ENCODE data around the gene CIAO1.
"Not testable (repeated sequence)": the region's sequence is repeated elsewhere in the genome, so short reads cannot be mapped to it uniquely, and the experiment has no call there.

CIAO1 gene

DNA sequence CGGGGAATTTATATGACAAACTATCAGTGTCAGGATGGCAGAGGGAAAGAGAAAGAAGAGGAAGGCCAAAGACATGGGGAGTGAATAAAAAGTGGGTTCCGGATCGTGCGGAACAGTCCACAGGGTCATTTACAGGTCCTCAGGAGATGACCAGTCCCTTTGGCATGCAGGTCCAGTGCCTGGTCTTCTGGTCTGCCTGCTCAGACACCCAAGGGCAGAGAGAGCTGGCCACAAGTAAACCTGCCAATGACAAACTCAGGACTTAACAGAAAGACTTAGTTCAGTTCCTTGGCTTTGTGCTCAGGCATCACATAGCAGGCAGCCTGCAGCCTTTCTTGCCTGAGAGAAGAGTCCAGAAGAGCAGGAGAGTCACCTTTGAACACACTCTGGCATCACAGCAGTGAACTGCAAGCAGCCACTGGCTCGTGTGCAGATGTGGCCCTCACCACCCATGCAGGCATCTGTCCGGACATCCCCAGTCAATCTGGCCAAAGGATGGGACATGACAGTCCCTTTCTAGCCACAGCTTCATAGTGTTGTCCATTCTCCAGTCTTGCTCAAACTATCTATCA is 14.2 kb upstream of the CIAO1 start:
- no peak for DNase-seq

DNA sequence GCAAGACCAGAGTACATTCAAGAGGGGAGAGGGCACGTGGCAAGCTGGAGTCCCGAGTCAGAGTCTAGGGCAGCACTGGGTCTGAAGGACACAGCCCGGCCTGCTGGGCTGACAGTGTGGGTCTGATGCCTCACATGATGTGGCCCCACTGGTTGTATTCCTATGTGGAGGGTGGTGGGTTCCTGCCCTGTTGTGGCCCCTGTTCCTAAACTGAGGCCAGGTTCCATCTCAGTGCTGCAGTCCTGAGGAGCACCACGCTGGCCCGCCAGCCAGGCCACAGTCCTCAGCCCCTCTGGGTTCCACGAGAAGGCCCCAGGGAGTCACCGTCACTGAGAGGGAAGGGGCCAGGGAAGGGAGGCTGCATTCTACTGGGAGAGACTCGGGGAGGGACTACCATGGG is 13.5 kb upstream of the CIAO1 start:
- no peak for DNase-seq

DNA sequence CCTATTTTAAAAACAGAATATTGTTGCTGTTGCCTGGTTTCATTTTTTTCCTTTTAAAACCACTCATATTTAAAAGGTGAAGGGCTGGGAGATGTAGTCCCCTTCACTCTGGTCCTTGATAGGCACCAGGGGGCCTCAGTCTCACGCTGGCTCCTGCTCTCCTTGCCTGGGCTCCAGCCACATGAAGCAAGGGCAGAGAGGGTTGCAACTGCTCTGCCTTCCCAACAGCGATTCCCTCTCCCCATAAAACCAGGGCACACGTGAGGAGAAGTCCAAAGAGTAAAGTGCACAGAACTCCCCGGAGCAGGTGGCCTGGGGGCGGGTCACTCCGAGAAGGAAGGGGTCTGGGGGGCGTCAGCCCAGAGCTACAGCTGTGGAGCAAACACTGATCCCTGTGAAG is 13.0 kb upstream of the CIAO1 start:
- DNase-seq = no peak

DNA sequence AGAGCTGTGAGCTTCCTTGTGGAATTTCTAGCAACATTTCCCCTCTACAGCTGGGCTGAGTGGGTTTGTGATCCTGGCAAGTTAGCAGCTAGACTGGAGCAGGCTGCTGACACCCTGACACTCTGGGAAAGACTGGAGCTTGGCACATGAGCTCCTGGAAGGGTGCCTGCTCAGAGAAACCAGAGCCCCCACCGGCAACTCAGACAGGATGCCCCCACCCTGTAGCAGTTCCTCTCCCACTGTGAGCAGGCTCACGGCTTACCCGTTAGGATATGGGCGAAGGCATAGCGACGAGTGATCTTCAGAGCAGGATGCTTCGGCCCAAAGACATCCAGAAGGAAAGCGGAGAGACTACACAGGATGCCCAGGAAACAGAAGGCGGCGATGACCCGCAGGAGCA is 11.5 kb upstream of the CIAO1 start:
- no peak for DNase-seq

DNA sequence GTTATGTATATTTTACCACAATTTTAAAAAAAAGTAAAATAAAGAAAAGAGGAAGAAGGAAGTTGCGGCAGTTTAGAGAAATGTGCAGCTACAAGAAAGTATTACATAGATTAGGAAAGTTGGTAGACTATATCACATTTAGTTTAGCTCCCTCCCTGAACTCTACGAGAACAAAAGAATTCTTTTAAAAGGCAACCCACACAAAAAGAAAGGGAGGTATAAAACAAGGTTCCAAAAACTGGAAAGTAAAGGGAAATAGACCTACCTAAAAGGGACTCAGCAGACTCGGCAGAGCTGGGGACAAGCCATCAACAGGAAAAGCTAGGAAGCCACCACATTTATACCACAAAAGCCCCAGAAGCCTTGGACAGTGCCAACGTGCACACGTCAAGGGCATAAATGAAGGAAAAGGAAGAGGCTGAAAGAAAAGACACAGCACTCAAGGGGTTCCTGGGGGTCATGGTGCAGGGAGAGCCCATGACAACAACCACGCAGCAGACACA is 9.4 kb upstream of the CIAO1 start:
- DNase-seq = no peak

DNA sequence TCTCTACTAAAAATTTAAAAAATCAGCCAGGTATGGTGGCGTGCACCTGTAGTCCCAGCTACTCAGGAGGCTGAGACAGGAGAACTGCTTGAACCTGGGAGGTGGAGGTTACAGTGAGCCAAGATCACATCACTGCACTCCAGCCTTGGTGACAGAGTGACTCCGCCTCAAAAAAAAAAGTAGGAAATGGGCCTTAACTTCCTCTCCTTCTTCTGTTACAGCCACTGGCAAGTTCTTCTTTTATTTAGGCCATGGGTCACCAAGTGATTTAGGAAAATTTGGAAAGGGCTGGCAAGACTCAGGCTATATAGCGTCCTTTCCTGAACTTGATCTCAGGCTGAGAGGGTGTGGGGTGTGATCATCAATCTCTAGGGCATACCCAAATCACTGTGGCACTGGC is 8.3 kb upstream of the CIAO1 start:
- not testable (repeated sequence) for DNase-seq

DNA sequence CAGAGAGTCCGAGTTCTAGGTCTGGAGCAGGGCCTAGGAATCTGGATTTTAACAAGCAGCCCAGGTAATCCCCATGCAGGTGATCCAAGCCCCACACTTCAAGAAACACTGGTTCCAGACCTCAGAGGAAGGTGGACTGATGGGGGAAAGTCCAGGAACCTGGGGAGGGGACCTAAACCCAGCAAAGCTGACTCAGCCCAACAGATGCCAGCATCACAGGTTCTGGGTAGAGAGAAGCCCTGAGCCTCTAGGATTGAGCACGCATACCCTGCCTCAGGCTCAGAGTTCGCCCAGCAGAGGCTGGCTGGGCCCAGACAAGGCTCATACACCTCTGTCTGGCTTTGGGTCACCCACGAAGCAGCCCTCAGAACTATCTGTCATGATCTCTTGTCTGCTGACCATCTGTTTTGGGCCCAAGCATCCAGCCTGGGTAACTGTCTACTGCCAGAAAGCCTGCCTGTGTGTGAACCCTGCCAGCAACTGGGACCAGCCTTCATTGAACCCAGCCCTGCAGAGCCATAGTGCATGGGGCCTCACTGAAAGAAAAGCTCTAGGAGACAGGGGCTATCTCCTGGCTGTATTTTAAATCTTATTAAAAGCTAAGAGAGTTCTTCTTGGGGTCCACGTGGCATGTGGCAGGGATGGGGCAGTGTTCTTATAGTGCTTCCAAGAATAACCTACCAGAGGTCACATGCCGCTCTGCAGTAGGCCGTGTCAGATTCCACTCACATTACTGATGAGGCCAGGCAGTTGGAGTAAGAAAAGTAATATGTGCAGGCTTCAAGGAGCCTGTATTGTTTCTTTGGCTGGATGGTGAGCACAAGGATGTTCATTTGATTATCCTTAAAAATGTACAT is 7.6 kb upstream of the CIAO1 start:
- DNase-seq = no peak

DNA sequence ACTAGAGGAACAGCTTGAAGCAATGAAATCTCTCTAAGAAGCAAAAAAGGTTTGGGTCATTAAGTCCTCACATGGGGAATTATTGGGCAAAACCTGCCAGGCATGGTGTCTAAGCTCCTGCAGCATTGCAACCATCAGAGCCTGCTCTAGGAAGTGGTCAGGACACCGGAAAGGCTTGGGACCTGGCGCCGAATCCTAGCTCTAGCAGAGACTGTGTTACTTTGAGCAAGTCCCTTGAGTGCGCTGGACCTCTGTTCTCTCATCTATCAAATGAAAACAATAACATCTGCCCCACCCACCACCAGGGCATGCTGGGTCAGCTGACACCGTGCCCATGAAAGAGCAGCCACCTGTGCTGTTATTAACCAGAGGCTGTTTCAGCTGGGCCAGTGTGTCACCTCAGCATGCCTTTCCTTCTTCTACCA is 6.5 kb upstream of the CIAO1 start:
- no peak for DNase-seq

DNA sequence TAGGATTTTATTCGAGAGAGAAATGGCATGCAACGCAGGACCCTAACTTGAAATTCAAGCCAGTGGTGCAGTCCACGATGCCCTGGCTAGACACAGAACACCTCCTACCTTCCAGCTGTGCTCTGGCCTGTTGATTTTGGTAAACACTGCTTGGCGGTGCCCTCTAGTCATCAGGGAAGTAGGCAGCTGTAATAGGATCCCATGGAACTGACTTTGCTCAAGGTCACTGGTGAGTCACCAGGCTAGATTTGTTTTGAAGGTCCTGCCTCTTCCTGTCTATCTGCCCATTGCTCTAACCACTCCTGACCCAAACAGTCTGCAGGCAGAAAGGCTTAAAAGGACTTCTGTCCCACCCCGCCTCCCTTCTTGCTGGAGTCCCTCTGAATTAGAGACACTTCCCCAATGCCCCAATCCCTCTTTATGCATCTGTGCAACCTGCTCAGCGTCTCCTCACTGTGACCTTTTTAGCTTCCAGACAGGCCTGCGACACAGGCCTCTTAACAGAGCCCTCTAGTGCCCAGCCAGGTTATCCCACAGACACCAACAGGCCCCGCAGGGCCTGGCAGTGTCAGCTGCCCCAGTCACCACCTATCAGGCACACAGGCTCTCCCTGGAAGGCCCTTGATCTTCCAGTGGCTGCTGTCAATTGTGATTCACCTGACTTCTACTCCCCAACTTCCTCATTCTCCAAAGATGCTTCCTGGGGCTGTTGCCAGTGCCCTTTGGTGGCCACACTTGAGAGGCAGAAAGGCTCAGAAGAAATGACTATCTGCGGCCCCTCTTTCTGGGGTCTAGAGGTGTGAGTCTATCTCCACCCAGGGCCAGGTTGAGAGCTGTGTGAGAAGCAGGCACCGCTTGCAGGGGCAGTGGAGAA is 5.4 kb upstream of the CIAO1 start:
- DNase-seq = peak; percentile 34

DNA sequence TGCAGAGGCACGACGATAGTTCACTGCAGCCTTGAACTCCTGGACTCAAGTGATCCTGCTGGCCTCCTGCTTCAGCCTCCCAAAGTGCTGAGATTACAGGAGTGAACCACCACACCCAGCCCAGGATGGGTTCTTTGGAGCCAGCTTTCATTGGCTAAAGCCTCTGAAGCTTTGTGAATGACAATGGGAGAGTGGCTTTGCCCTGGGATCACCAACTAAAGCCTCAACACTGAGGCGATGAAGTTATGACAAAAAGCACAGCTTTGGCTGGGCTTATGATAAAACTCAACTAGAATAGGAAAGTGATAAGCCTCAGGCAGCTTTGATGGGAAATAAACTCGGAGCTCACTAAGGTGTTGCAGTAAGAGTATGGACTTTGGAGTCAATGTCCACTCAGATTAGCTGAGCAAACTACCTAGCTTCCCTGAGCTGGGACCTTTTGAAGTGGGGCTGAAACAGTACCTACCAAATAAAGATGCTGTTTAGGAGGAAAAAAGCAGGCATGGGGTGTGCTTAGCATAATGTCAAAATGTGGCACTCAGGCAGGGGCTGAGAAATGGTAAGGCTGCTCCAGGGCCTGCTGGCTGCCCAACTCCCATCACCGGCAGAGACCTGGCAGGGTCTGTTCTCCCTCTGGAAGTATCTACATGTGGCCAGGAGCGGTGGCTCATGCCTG is 4.6 kb upstream of the CIAO1 start:
- no peak for DNase-seq

DNA sequence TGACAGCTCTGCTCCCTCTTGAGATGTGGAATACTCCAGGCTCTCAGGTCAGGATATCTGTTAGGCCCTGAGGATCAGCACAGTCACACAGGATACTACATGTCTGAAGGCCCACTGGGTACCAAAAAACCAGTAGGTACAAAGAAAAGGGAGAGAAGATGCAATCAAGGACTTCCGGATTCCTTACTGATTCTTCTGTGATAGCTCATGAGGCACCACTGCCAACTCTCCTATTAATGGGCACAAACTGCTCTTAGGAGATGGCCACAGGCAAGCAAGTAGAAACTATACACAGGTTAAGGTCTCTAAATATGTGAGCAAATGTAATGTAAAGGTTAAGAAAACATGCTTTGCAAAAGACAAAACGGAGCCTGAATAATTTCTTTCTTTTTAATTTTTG is 3.7 kb upstream of the CIAO1 start:
- no peak for DNase-seq

DNA sequence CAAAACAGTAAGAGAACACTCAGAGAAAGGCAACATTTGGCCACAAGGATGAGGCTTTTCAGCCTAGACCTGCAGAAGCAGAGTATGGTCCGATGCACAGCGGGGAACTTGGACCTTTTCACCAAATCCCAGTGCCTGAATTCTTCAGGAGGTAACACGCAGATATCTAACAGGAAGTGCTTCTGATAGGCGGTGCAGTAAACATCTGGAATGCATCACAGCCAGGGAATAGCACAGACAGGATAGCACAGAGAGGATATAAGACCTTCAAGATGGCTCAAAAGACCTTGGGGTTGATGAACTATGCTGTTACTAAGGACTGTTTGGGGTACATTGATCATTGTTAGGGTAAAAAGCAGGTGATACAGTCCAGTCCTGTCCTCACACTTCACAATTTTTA is 1.9 kb upstream of the CIAO1 start:
- DNase-seq = no peak

DNA sequence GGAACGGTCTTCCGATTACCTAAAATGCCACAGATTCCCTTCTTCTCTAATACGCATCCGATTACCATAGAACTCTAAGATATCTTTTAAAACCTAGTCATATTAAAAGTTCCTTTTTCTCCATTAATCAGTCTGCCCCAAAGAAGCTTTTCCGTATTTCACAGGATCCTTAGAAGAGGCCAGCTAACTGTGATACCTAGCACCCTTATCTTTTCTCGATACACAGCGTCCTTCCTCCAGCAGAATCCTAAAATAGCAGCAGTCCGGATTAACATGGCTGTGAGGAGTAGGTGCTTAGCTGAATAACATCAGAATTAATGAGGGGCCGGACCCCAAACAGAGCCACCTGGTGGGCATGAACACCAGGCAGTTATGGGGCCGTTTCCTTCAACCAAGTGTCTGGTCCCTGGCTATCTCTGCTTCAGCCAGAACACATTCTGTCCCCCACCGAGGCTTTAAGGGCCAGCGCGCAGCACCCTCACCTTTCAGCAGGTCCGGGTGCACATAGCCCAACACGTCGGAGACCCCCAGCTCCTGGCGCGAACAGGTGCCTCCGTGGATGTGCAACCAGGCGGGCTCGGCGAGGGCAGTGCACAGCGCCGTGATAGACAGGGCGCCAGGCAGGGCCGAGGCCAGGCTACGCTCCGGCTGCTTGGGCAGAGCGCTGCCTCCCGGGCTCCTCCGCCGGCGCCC is 1.2 kb upstream of the CIAO1 start:
- peak; percentile 32 for DNase-seq

DNA sequence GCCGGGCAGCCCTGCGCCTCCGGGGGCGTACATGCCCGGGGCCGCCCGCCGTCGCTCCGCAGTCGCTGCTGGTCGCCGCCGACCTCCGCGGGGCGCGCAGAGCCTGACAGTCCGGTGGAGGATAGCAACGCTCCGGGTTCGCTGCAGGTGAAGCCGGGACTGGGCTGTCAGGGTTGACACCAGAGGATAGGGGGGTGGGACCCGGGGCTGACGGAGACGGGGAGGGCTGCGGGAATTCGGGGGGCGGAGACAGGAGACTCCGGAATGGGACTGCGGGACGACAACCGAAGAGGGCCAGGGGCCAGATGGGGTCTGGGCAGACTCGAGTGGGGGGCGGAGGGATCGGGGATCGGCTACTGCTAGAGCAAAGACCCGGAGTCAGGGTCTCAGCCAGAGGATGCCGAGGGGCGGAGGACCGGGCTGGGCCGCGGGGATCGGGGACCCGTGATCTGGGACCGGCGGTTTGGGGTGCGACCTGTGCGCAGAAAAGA is 631 bp upstream of the CIAO1 start:
- DNase-seq = peak; percentile 43

DNA sequence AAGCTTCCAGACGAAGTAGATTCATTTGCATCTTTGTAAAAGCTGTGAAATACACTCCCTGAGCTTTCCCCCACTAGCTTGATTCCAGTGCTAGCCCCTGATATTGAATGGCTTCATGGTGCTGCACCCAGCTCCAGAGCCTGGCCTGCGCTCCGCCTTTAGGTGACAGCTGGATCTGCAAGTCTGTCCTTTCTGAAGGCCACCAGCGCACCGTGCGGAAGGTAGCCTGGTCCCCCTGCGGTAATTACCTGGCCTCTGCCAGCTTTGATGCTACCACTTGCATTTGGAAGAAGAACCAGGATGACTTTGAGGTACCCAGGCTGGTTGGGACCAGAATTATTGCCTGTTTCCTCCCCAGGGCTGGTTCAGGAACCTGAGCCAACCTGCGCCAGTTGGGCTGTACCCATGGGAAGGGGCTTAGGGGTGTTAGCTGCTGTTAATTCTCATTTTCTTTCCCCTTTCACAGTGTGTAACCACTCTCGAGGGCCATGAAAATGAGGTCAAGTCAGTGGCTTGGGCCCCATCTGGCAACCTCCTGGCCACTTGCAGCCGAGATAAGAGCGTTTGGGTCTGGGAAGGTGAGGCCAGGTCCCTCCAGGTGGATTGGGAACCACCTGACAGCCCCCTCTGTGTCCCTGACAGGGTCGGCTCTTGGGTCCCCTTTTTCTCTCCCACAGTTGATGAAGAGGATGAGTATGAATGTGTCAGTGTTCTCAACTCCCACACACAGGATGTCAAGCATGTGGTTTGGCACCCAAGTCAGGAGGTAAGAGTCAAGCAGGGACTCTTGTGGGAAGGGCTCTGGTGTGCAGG is 1.3 kb downstream of the CIAO1 start:
- peak; percentile 49 for DNase-seq

DNA sequence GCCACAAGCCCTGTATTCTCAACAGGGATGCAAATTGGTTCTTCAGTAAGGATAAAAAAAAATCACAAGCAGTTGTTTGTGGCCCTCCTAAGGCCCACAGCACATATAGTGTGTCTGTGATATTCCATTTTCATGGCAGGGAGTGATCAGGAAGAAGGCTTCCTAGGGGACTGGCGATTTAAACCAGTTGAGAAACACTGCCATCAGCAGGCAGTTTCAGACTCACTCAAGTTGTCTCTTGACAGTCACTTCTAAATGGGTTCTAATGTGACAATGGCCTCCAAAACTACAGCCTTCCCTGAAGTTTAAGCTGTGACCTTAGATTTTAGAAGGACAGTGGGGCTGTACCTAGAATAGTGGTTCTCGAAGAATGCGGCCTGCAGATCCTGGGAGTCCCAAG is 6.0 kb downstream of the CIAO1 start:
- DNase-seq = no peak

DNA sequence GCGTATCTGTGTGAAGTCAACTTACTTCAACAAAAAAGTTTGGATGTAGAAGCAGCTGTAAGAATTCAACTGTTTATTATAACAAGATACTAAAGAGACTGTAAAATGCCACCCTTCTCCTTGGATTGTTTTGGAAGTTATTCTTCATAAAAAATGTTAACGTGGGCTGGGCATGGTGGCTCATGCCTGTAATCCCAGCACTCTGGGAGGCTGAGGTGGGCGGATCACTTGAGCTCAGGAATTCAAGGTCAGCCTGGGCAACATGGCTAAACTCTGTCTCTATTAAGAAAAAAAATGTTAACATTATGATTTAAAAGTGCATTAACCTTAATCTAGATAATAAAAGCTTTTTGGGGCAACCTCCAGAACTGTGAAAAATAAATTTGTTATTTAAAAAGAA is 7.7 kb downstream of the CIAO1 start:
- no peak for DNase-seq

DNA sequence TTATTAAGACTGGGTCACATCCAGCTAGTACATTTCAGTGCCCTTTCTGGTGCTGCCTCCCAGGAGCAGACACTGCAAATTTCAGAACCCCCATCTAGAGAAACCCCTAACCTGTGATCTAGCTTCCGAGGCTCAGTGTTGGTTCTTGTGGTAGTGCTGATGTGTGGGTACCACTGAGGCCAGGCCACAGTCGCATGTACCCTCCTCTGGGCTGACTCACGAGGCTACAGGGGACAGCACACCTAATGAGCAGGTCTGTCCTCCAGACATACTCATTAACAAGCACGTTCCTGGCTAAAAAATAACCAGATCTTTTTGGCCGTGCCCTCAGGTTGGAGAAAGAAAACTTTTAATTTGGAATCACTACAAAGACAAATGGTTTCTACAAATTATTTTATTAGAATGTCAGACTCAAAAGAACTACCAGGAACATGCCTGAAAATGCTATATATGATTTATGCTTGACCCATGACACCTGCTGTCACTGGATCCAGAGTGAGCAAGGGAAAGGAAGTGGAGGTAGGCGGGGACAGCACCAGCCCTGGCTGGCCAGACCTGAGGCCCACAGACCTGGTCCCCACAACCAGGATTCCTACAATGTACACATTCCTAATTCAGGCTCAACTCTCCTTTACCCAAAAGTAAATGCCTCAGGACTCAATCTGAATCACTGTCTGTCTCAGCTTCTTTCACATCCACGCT is 8.5 kb downstream of the CIAO1 start:
- no peak for DNase-seq

DNA sequence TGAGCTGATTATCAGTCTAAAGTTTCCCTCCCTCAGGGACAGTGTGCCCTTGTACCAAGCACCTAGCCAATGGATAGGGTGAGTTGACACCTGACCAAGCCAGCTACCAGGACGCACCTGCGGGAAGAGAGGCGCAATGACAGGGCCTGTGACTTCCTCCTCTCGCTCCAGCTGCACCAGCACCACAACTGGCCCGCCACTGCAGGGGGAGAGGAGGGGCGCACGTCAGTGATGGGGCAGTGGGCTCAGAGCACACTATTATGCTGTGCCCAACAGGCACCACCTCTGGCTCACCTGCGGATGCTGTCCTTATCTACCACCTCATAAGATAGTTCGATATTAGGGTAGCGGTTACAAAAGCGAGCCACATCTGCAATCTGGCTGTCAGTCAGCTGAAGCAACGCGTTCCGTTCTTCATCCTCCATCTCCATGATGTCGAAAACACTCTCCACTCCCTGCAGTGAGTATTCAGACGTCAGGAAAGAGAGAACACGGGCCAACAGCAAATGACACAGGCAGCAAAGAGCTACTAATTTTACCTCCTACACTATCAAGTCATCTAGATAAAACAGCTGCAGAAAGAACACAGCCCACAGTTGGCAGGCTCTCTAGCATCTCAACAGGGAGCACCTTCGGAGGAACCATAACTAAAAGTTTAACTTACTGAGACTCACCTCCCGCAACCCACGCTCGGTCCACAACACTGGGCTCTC is 10.9 kb downstream of the CIAO1 start:
- DNase-seq = no peak

DNA sequence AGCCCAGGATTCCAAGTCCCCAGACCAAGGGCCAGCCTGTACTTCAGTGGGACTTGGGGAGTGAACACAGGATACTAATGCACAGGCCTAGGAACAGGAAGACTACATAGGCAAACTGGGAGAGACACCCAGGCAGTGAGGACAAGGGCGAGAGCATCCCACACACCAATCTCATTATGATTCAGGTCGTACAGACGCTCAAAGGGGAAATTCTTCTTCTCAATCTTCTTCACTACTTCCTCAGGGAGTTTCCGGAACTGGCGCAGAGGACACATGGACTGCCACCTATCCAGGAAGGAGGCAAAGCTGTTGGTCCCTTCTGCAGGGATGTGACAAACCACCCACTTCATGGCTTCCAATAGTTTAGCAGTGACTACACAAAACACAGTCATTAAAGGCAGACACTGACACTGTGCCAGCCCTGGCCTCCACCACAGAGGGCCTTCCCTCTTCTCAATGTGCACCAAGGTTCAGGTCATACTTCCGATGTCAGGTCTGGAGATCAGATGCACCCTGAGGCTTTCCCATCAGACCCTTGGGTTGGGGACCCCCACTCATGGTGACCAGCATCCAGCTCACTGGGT is 21.3 kb downstream of the CIAO1 start:
- DNase-seq = no peak

All from CD4-positive, alpha-beta T cell treated with Interleukin-21 for 1 hour (primary cell).